CD4-positive, alpha-beta T cell treated with Interleukin-21 for 1 hour (primary cell): Measurements from ENCODE around the gene HOATZ.

ENCODE experiments used
- DNase-seq: peaks from one replicate; pipeline ENCODE4 v3.0.0-alpha.2; 2020

The HOATZ gene

GRCh38 chr11:111514216-111515031 is at the start of gene HOATZ:
TSS of gene HOATZ (plus strand) at chr11:111514778. CDS start at chr11:111514785, 7 bp downstream.
- DNase-seq = peak; percentile 4

- DNase-seq = no peak
These were observed 49.2 kb upstream of the HOATZ start for GRCh38 chr11:111465400-111465799.

- DNase-seq = no peak
These were observed 48.0 kb upstream of the HOATZ start for GRCh38 chr11:111466615-111467014.

- no peak for DNase-seq
These were observed 45.4 kb upstream of the HOATZ start for GRCh38 chr11:111469200-111469599.

- DNase-seq = no peak
These were observed 42.4 kb upstream of the HOATZ start for GRCh38 chr11:111472228-111472627.

GRCh38 chr11:111474432-111474831 is 40.1 kb upstream of the HOATZ start:
- DNase-seq = no peak

- DNase-seq = no peak
These were observed 38.2 kb upstream of the HOATZ start for GRCh38 chr11:111476366-111476765.

GRCh38 chr11:111476956-111477355 is 37.6 kb upstream of the HOATZ start:
- no peak for DNase-seq

- DNase-seq = no peak
These were observed 36.7 kb upstream of the HOATZ start for GRCh38 chr11:111477898-111478297.

GRCh38 chr11:111479666-111480065 is 34.9 kb upstream of the HOATZ start:
- no peak for DNase-seq

GRCh38 chr11:111483431-111483830 is 31.1 kb upstream of the HOATZ start:
- no peak for DNase-seq

GRCh38 chr11:111490496-111490895 is 24.1 kb upstream of the HOATZ start:
- DNase-seq = no peak

- no peak for DNase-seq
These were observed 20.5 kb upstream of the HOATZ start for GRCh38 chr11:111494040-111494439.

- DNase-seq = no peak
These were observed 15.1 kb upstream of the HOATZ start for GRCh38 chr11:111499483-111499882.

- DNase-seq = no peak
These were observed 14.1 kb upstream of the HOATZ start for GRCh38 chr11:111500481-111500880.

GRCh38 chr11:111502611-111503010 is 12.0 kb upstream of the HOATZ start:
- no peak for DNase-seq

- no peak for DNase-seq
These were observed 4.3 kb upstream of the HOATZ start for GRCh38 chr11:111510311-111510710.

- no peak for DNase-seq
These were observed 2.0 kb upstream of the HOATZ start, which contains the start of gene BTG4 for GRCh38 chr11:111512296-111513239. TSS of gene BTG4 (minus strand) at chr11:111512386. CDS start at chr11:111498776, 13,610 bp downstream.

- no peak for DNase-seq
These were observed 1.4 kb upstream of the HOATZ start for GRCh38 chr11:111513240-111513605.

- DNase-seq = no peak
These were observed 1.0 kb downstream of the HOATZ start for GRCh38 chr11:111515591-111515990.

- no peak for DNase-seq
These were observed 4.1 kb downstream of the HOATZ start for GRCh38 chr11:111518668-111519067.

GRCh38 chr11:111520560-111520959 is 6.0 kb downstream of the HOATZ start:
- DNase-seq = no peak

- no peak for DNase-seq
These were observed 6.6 kb downstream of the HOATZ start for GRCh38 chr11:111521135-111521534.

- no peak for DNase-seq
These were observed 7.8 kb downstream of the HOATZ start for GRCh38 chr11:111522426-111522825.
